Tibial nerve (tissue), 4 donors: Measurements from ENCODE around the gene NDUFC2.

Experiments used
- EP300 ChIP-seq, 2 donors: sonication (generic); formaldehyde crosslinking; IDR thresholded peaks; one replicate each; pipeline ENCODE4 v1.6.1; 2017; ENCODE audit warnings: antibody characterized with exemption in 2 of 2, mild to moderate bottlenecking in 1 of 2
- POLR2A ChIP-seq, 2 donors: fragments of 450-650 bp; IDR thresholded peaks; one replicate each; pipeline ENCODE4 v1.6.1; 2017; ENCODE audit warnings: antibody characterized with exemption in 2 of 2, mild to moderate bottlenecking in 2 of 2, moderate library complexity in 2 of 2
- TF ChIP-seq, protein P1 (sequence below), 5 experiments: fragments of 200-600 bp in 3 of 5; fragments of 450-650 bp in 2 of 5; sonication (generic) in 3 of 5; IDR thresholded peaks; one replicate each; pipeline ENCODE4 v1.5.1; 2016 to 2019; ENCODE audit warnings: antibody characterized with exemption in 5 of 5, mild to moderate bottlenecking in 3 of 5, moderate library complexity in 2 of 5

DNA sequence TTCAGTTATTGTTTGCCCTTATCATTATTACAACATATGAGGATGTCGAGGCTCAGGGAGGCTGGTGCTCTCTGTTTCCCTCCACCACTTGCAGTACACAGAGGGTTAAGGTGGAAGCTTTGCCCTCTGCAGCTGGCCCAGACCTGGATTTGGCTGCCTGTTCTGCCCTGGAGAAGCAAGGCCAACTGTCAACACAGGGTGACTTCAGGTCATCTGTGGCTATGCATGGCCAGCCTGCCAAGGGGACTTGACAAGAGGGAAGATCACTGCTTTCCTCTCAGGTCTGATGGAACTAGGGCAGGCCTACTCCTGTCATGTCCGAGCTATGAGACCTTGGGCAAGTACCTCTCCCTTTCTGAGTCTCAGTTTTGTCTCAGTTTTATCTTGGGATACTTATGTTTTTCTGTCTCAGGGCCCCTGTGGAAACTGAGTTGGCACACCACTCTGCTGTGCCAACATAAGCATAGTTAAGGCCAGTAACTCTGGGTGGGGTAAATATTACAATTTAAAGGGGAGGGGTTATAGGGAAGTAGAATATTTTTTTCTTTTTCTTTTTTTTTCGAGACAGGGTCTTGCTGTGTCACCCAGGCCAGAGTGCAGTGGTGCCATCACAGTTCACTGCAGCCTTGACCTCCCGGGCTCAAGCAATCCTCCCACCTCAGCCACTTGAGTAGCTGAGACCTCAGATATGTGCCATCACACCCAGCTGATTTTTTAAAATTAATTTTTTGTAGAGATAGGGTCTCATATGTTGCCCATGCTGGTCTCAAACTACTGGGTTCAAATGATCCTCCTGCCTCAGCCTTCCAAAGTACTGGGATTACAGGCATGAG, 18.4 kb downstream of the NDUFC2 start:
- TF ChIP-seq EP300 (IDR thresholded peaks at IDR 0.05) (no peak), POLR2A (IDR thresholded peaks at IDR 0.05) (no peak)
- TF ChIP-seq, protein P1, sequence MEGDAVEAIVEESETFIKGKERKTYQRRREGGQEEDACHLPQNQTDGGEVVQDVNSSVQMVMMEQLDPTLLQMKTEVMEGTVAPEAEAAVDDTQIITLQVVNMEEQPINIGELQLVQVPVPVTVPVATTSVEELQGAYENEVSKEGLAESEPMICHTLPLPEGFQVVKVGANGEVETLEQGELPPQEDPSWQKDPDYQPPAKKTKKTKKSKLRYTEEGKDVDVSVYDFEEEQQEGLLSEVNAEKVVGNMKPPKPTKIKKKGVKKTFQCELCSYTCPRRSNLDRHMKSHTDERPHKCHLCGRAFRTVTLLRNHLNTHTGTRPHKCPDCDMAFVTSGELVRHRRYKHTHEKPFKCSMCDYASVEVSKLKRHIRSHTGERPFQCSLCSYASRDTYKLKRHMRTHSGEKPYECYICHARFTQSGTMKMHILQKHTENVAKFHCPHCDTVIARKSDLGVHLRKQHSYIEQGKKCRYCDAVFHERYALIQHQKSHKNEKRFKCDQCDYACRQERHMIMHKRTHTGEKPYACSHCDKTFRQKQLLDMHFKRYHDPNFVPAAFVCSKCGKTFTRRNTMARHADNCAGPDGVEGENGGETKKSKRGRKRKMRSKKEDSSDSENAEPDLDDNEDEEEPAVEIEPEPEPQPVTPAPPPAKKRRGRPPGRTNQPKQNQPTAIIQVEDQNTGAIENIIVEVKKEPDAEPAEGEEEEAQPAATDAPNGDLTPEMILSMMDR (IDR thresholded peaks at IDR 0.05): no peak
